DMS79 (cell line): Measurements from ENCODE around the gene NPTX1.
"Not testable (repeated sequence)": the region's sequence is repeated elsewhere in the genome, so short reads cannot be mapped to it uniquely, and the experiment has no call there.

Source experiments
- DNase-seq: peaks from one replicate; lab custom pipeline; 2025; lab: John Stamatoyannopoulos, UW

The NPTX1 gene

GRCh38 chr17:80475910-80476876 lies at the start of gene NPTX1:
Gene NPTX1, minus strand, starts transcription at chr17:80476607. Its CDS starts 161 bp downstream, at chr17:80476446.
- DNase-seq, result no peak

GRCh38 chr17:80523956-80524712 lies 47.7 kb upstream of the NPTX1 start:
- no peak for DNase-seq

GRCh38 chr17:80523054-80523744 lies 46.8 kb upstream of the NPTX1 start:
- DNase-seq, result no peak

GRCh38 chr17:80520810-80521455 lies 44.5 kb upstream of the NPTX1 start:
- DNase-seq, result no peak

- no peak for DNase-seq
These were observed 42.8 kb upstream of the NPTX1 start for GRCh38 chr17:80519091-80519781.

- DNase-seq, result no peak
These were observed 42.0 kb upstream of the NPTX1 start for GRCh38 chr17:80518392-80518791.

- no peak for DNase-seq
These were observed 41.2 kb upstream of the NPTX1 start for GRCh38 chr17:80517641-80518040.

- DNase-seq, result no peak
These were observed 39.9 kb upstream of the NPTX1 start for GRCh38 chr17:80516171-80516932.

- DNase-seq, result no peak
These were observed 37.5 kb upstream of the NPTX1 start for GRCh38 chr17:80513892-80514291.

GRCh38 chr17:80513201-80513600 lies 36.8 kb upstream of the NPTX1 start:
- DNase-seq, result no peak

- no peak for DNase-seq
These were observed 35.8 kb upstream of the NPTX1 start for GRCh38 chr17:80512233-80512632.

- DNase-seq, result no peak
These were observed 35.1 kb upstream of the NPTX1 start for GRCh38 chr17:80511222-80512180.

- DNase-seq, result no peak
These were observed 34.4 kb upstream of the NPTX1 start for GRCh38 chr17:80510772-80511171.

GRCh38 chr17:80510132-80510531 lies 33.7 kb upstream of the NPTX1 start:
- no peak for DNase-seq

- no peak for DNase-seq
These were observed 32.9 kb upstream of the NPTX1 start for GRCh38 chr17:80509311-80509710.

- DNase-seq, result no peak
These were observed 31.6 kb upstream of the NPTX1 start for GRCh38 chr17:80507965-80508364.

GRCh38 chr17:80507177-80507576 lies 30.8 kb upstream of the NPTX1 start:
- DNase-seq, result not testable (repeated sequence)

GRCh38 chr17:80504686-80505413 lies 28.4 kb upstream of the NPTX1 start:
- DNase-seq, result no peak

GRCh38 chr17:80503921-80504320 lies 27.5 kb upstream of the NPTX1 start:
- DNase-seq, result no peak
